Renal cortex interstitium (tissue), 15 donors: Measurements from ENCODE around the gene RABL2B. TPM values are rescaled to one million over a fixed set of nuclear protein-coding genes. Genes with fewer than 3 reads are reported as not detected.
"Not testable (repeated sequence)": the region's sequence is repeated elsewhere in the genome, so short reads cannot be mapped to it uniquely, and the experiment has no call there.

ENCODE experiments used
- DNase-seq, 11 donors: peaks; one replicate each; pipeline ENCODE4 v3.0.0-alpha.2; 2013; ENCODE audit warnings: low read depth in 9 of 11, low spot score in 4 of 11; ENCODE audit errors: extremely low read depth in 1 of 11
- long read RNA-seq, 16 experiments: transcript quantifications; one replicate each; lab custom pipeline, GENCODE V29; 2026
- polyA plus RNA-seq, 3 donors: library from polyadenylated mRNA; unstranded; fragments of 120-200 nt; gene quantifications; one replicate each; pipeline ENCODE4 v1.2.1, GENCODE V29; 2013; ENCODE audit not compliant: insufficient read length in 3 of 3

RABL2B gene
- polyA plus RNA-seq = 10 to 100 TPM; 57.5 to 83.8 (median 59.5) TPM
- long read RNA-seq, donor 1, partial matches to known transcripts = 0 of 1 reads
- long read RNA-seq, donor 1, other reads (novel, unspliced or antisense) = 0 of 1 reads
- long read RNA-seq, donor 2, partial matches to known transcripts = 0 of 1 reads
- long read RNA-seq, donor 2, other reads (novel, unspliced or antisense) = 0 of 1 reads
- long read RNA-seq, donor 3, partial matches to known transcripts = 0 of 5 reads
- long read RNA-seq, donor 3, other reads (novel, unspliced or antisense) = 0 of 5 reads
- long read RNA-seq, donor 4, partial matches to known transcripts = 11 of 16 reads
- long read RNA-seq, donor 4, other reads (novel, unspliced or antisense) = 0 of 16 reads
- long read RNA-seq, donor 5, transcript RABL2B-213 (3 exons, 2,498 nt) = major isoform, 6 of 9 reads
- long read RNA-seq, donor 5, partial matches to known transcripts = 0 of 9 reads
- long read RNA-seq, donor 5, other reads (novel, unspliced or antisense) = 0 of 9 reads
- long read RNA-seq, donor 6, partial matches to known transcripts = 25 of 30 reads
- long read RNA-seq, donor 6, other reads (novel, unspliced or antisense) = 0 of 30 reads
- long read RNA-seq, donor 7, partial matches to known transcripts = 15 of 20 reads
- long read RNA-seq, donor 7, other reads (novel, unspliced or antisense) = 0 of 20 reads
- long read RNA-seq, donor 8, partial matches to known transcripts = 0 of 6 reads
- long read RNA-seq, donor 8, other reads (novel, unspliced or antisense) = 0 of 6 reads
- long read RNA-seq, donor 9, partial matches to known transcripts = 0 of 2 reads
- long read RNA-seq, donor 9, other reads (novel, unspliced or antisense) = 0 of 2 reads
- long read RNA-seq, donor 10, partial matches to known transcripts = 0 of 5 reads
- long read RNA-seq, donor 10, other reads (novel, unspliced or antisense) = 0 of 5 reads
- long read RNA-seq, donor 11, partial matches to known transcripts = 0 of 2 reads
- long read RNA-seq, donor 11, other reads (novel, unspliced or antisense) = 0 of 2 reads
- long read RNA-seq, donor 12, partial matches to known transcripts = 0 of 4 reads
- long read RNA-seq, donor 12, other reads (novel, unspliced or antisense) = 0 of 4 reads
- long read RNA-seq, donor 13, transcript RABL2B-213 (3 exons, 2,498 nt) = major isoform, 5 of 42 reads
- long read RNA-seq, donor 13, partial matches to known transcripts = 28 of 42 reads
- long read RNA-seq, donor 13, other reads (novel, unspliced or antisense) = 6 of 42 reads
- long read RNA-seq, donor 14, partial matches to known transcripts = 0 of 2 reads
- long read RNA-seq, donor 14, other reads (novel, unspliced or antisense) = 0 of 2 reads
- long read RNA-seq, donor 15, partial matches to known transcripts = 8 of 12 reads
- long read RNA-seq, donor 15, other reads (novel, unspliced or antisense) = 0 of 12 reads
- long read RNA-seq, donor 16, partial matches to known transcripts = 40 of 108 reads
- long read RNA-seq, donor 16, other reads (novel, unspliced or antisense) = 61 of 108 reads

DNA sequence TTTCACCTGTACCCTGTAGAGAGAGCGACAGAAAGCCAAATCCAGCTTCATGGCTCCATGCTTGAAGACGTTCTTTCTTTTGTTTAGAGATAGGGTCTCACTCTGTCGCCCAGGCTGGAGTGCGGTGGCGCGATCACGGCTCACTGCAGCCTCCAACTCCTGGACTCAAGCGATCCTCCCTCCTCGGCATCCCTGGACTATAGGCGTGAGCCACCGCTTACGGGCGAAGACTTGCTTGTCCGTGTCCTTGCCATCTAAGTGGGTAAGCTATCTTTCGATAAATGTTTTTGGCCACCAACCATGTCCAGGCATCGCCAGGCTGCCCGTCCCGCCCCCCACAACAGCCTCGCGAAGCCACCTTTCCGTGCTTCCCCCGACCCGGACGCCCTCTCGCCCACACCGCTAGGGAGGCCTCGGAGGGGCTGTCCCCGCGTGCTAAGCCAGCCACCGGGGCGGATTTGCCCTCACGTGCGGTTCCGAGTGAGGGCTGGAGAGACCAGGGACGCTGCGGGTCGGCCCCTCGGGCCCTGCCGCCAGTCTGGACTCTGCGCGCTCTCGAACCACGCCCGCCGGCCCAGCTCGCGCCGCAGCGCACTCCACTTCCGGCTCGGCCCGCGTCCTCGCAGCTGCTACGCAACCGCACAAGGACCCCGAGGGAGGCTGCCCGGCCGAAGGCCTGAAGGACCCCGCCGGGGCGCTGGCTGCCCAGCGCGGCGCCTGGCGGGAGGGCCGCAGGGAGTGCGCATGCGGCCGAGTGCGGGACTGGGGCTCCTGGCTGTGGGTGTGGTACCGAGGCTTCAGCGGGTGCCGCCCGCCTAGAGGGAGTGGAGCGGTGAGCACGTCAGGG lies at the start of gene RABL2B:
TSS of gene RABL2B (minus strand) at position 604 of the 847 bp plus-strand sequence. CDS start 1,342 bp downstream, outside the sequence.
- DNase-seq = peak; percentile 53 to 82 (median 75)

DNA sequence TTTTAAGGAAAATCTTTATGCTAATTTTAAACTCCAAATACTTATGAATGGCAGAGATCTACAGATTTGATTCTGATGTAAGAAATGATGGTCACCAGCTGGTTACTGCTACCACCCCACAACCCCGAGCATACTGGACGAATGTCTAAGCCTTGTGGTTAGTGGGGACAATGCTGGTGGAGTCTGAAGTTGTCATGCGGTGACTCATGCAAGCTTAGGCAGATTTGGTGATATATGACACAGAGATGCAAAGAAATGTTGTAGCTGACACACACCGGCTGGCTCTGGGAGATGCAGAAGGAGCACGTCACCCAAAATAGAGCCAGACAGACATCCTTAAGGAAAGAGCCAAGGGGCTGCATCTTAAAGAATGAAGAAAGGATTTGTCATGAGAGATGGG lies 3.5 kb upstream of the RABL2B start:
- DNase-seq = not testable (repeated sequence)

DNA sequence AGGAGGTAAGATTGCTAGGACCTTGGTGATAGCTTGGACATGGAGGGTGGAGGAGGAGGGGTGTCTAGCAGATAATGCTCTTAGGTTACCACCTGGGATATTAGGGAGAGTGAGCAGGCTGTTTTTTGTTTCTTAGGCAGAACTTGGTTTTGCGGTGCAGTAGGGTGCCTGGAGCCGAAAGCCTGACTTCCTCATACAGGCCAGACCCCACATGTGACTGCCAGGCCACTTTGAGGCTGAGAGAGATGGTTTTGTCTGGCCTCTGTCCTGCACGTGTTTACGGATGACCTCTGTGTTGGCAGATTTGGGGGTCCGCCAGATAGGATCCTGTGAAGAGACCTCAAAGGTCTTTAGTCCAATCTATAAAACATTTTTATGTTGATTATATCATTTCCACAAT lies 1.9 kb upstream of the RABL2B start:
- not testable (repeated sequence) for DNase-seq

DNA sequence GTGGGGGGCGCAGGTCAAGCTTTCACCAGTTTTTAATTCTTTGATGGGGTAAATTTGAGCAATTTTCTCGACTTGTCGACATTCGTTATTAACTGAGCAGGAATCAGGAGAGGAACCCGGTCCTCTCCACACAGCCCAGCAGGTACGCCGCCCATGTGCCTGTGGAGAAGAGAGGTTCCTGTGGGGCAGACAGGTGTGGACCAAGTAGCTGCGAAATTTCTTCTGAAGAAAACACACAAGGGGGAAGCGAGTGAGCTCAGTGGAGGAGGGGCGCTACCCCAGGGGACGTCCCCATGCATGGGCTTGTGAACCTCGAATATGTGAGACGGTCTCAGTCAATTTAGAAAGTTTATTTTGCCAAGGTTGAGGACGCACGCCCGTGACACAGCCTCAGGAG lies 442 bp upstream of the RABL2B start:
- DNase-seq = peak in 1 of 11 donors; percentile 0

DNA sequence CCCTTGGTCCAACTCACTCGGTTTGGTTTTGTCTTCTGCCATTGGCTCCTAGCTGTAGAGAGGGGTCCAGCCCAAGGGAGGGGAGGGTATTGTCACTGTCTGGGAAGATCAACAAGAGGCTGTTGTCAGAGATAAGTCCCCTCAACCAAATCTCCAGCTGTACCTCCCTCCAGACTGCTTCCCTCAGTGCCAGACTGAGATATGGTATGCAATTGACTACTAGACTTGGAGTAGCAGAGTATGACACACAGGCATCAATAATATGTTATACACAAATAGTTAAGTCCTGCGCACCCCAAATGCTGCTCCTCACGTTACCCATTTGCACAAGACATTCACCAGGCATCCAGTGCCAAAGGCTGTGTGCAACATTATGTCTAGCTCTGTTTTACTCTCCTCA lies 1.2 kb downstream of the RABL2B start:
- DNase-seq = not testable (repeated sequence)

DNA sequence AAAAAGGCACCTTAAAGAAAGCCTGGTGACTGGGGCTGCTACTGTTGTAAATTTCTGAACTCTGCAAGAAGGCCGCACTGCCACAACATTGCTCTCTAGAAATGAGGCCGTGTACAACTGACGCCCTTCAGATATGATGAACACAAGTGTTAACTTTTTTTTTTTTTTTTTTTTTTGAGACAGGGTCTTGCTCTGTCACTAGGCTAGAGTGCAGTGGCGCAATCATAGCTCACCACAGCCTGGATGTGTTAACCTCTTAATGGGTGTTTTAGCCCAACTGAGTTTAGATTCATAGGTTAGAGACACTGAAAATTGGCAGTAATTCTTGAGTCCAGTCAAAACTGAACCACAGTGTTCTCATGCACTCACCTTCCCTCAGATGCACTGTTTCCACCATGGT lies 3.2 kb downstream of the RABL2B start:
- DNase-seq = not testable (repeated sequence)

DNA sequence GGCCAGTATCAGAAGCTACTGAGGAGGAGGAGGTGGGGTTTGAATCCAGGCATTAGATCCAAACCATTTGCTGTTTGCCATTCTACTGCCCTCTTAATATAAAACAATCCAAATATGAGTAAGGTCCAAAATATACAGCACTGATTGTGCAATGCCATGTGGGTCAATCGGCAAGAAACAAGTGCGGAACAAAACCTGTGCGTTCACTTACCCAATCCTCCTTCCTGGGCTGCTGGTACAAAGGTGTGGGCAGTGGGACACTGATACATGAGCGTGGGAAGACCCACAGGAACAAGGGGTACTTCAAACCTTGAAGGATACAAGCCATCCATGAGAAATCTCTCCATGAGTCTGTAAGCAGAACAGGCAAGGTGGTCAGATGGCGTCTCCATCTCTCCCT lies 5.8 kb downstream of the RABL2B start:
- not testable (repeated sequence) for DNase-seq

DNA sequence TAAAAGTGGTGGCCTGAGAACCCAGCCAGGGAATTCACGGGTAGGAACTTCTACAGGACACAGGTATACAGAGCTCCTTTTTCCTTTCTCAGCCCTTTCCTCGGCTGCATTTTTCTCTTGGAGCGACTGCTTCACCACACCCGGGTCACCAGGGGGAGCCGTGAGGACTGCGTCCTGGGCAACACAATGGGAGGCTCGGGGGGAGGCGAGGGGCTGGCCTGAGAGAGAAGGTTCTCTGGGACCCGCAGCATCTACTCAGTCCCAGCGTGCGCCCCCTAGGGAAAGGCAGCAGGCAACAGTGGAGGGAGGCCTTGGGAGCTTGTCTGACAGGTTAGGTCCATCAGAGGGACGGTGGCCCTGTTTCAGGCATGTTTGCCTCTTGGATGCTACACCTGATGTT lies 8.3 kb downstream of the RABL2B start:
- peak in 10 of 11 donors; percentile 22 to 64 (median 44) for DNase-seq

DNA sequence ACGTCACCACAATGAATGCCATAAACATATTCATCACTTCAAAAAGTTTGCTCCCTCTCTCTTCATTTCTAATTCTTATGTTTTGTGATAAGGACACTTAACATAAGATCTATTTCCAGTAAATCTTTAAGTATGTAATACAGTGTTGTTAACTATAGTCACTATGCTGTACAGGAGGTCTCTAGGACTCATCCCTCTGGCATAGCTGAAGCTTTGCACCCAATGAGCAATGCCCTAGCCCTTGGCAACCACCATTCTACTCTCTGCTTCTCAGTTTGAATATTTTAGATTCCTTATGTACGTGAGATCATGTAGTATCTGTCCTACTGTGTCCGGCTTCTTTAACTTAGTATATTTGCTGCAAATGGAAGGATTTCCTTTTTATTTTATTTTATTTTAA lies 19.1 kb downstream of the RABL2B start:
- DNase-seq = not testable (repeated sequence)

DNA sequence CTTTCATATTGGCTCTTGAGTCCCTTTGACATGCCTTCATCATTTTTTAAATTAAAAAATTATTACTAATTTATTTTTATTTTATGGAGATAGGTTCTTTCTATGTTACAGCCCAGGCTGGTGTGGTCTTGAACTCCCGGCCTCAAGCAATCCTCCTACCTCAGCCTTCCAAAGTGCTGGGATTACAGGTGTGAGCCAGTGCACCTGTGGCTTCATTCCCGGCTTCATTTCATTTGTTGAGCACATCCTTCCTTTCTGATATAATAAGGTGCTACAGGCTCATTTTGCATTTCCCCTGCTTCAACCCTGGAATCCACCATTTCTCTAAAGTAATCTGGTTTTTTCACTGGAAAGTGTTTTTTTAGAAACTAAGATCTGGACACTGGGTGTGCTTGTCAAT lies 21.6 kb downstream of the RABL2B start:
- not testable (repeated sequence) for DNase-seq

DNA sequence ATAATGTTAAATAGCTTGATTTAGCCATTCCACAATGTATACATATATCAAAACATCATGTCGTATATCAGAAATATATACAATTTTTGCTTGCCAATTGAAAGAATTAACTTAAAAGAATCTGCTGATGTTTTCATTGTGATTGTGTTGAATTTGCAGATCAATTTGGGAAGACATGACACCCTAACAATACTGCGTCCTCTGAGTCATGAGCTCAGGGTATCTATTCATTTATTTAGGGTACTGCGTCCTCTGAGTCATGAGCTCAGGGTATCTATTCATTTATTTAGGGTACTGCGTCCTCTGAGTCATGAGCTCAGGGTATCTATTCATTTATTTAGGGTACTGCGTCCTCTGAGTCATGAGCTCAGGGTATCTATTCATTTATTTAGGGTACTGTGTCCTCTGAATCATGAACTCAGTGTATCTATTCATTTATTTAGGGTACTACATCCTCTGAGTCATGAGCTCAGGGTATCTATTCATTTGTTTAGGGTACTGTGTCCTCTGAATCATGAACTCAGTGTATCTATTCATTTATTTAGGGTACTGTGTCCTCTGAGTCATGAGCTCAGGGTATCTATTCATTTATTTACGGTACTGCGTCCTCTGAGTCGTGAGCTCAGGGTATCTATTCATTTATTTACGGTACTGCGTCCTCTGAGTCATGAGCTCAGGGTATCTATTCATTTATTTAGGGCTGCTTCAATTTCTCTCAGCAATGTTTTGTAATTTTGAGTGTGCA lies 23.7 kb downstream of the RABL2B start:
- DNase-seq = not testable (repeated sequence)

DNA sequence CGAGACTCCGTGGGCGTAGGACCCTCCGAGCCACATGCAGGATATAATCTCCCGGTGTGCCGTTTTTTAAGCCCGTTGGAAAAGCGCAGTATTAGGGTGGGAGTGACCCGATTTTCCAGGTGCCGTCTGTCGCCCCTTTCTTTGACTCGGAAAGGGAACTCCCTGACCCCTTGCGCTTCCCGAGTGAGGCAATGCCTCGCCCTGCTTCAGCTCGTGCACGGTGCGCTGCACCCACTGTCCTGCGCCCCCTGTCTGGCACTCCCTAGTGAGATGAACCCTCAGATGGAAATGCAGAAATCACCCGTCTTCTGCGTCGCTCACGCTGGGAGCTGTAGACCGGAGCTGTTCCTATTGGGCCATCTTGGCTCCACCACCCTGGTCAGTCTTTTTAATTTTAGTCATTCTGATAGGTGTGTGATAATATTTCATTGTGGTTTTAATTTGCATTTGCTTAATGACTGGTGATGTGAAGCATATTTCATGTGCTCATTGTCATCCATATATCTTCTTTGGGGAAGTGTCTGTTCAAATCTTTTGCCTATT lies 26.4 kb downstream of the RABL2B start:
- not testable (repeated sequence) for DNase-seq

DNA sequence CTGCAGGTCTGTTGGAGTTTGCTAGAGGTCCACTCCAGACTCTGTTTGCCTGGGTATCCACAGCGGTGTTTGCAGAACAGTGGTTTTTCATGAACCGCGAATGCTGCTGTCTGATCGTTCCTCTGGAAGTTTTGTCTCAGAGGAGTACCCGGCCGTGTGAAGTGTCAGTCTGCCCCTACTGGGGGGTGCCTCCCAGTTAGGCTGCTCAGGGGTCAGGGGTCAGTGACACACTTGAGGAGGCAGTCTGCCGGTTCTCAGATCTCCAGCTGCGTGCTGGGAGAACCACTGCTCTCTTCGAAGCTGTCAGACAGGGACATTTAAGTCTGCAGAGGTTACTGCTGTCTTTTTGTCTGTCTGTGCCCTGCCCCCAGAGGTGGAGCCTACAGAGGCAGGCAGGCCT lies 27.0 kb downstream of the RABL2B start:
- not testable (repeated sequence) for DNase-seq

DNA sequence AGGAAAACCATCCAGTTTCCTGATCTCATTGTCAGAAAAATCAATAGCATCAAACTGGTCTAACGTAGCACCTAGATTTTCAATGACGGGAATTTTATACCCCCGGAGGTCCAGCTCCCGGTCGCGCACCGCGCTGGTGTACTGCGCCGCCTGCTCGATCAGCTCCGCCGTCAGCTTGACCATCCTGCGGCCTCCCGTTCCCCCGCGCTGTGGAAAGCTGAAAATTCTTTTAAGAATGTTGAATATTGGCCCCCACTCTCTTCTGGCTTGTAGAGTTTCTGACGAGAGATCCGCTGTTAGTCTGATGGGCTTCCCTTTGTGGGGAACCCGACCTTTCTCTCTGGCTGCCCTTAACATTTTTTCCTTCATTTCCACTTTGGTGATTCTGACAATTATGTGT lies 28.2 kb downstream of the RABL2B start:
- not testable (repeated sequence) for DNase-seq

DNA sequence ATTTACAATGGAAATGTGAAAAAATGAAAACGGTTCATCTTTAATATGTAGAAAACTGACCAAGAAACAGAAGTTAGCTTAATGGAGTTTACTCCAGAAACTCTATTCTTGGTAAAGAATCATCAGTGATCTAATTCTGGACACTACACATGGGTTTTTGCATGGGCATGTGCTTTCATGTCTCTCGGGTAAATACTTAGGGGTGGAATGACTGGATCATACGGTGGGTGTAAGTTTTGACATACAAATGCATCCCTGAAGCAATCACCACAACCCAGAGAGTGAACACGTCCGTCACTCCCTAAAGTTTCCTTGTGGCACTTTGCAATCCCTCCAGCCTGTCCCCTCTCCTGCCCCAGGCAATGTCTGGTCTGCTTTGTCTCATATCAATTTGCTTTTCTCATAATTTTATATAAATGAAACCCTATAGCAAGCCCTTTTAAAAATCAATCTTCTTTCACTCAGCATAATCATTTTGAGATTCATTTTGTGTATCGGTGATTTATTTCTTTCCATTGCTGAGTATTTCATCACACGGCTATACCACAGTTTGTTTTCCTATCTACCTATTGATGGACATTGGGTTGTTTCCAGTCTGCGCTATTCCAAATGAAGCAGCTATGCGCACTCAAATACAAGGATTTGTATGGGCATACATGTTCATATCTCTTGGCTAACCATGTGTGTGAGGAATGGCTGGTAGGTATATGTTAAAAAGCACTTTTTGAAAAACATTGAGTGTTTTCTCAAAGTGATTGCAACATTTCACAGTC lies 33.9 kb downstream of the RABL2B start:
- not testable (repeated sequence) for DNase-seq

DNA sequence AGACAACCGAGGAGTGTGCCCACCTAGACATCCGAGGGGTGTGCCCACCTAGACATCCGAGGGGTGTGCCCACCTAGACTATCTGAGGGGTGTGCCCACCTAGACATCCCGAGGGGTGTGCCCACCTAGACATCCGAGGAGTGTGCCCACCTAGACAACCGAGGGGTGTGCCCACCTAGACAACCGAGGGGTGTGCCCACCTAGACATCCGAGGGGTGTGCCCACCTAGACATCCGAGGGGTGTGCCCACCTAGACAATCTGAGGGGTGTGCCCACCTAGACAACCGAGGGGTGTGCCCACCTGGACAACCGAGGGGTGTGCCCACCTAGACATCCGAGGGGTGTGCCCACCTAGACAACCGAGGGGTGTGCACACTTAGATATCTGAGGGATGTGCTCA lies 34.8 kb downstream of the RABL2B start:
- DNase-seq = not testable (repeated sequence)
